Measurements from ENCODE around the gene PLOD3. TPM values are rescaled to one million over a fixed set of nuclear protein-coding genes. Genes with fewer than 3 reads are reported as not detected.

The PLOD3 gene
- total and polyA plus RNA-seq, 9 of the 15 experiments (the other 6 are each of a cell fraction or from before 2014, with no cell fraction given) = 2.8 to 101 (median 30.9) TPM

GRCh38 chr7:101165075-101165957 lies 52.1 kb downstream of the PLOD3 start, which contains the start of gene VGF (continued):
- TF ChIP-seq KDM4B (IDR thresholded peaks at IDR 0.05; ENCODE audit: borderline replicate concordance in 2 of 2, low read depth in 1 of 2) (0 out of 4 replicates have a peak, but pooled peaks of 1 of the 2 experiments have one; percentile 55), RBM22 (IDR thresholded peaks at IDR 0.05; ENCODE audit: low read depth, low read length, poor library complexity, severe bottlenecking) (peak; percentile 64), GMEB1 (CRISPR knock-in tag; IDR thresholded peaks at IDR 0.05) (peak; percentile 67), ZNF551 (CRISPR knock-in tag; IDR thresholded peaks at IDR 0.05) (no peak), SRSF7 (optimal IDR thresholded peaks at IDR 0.05; ENCODE audit: low read depth, low read length) (no peak), CREB3L1 (IDR thresholded peaks at IDR 0.05; ENCODE audit: borderline replicate concordance, low read depth) (no peak), TOE1 (IDR thresholded peaks at IDR 0.05; ENCODE audit: borderline replicate concordance) (peak; percentile 96), TOE1 (CRISPR knock-in tag; IDR thresholded peaks at IDR 0.05; ENCODE audit: borderline replicate concordance, low read depth) (peak; percentile 97; the same call in 1 of the 2 replicates), ZNF134 (CRISPR knock-in tag; conservative IDR thresholded peaks at IDR 0.05) (no peak), DMBX1 (CRISPR knock-in tag; IDR thresholded peaks at IDR 0.05; ENCODE audit: borderline replicate concordance) (peak; percentile 88; the same call in 1 of the 2 replicates), ZNF197 (CRISPR knock-in tag; IDR thresholded peaks at IDR 0.05; ENCODE audit: low read depth) (peak; percentile 77), SMARCB1 (IDR thresholded peaks at IDR 0.05; ENCODE audit: insufficient read length, low read depth) (no peak), CHCHD3 (CRISPR knock-in tag; IDR thresholded peaks at IDR 0.05) (no peak), NCOA6 (IDR thresholded peaks at IDR 0.05) (peak; percentile 75), E2F4 (CRISPR knock-in tag; IDR thresholded peaks at IDR 0.05; ENCODE audit: low read depth) (peak; percentile 92), KLF16 (IDR thresholded peaks at IDR 0.05) (peak; percentile 13; the same call in 1 of the 2 replicates), ZNF274 (IDR thresholded peaks at IDR 0.05; ENCODE audit: borderline replicate concordance, low read depth, low read length) (no peak), ZNF124 (CRISPR knock-in tag; IDR thresholded peaks at IDR 0.05) (0 out of 2 replicates have a peak, but pooled peaks have one; percentile 63), MITF (IDR thresholded peaks at IDR 0.05) (peak; percentile 83), CEBPB (tag; IDR thresholded peaks at IDR 0.05) (no peak)
- TF ChIP-seq, protein P1, sequence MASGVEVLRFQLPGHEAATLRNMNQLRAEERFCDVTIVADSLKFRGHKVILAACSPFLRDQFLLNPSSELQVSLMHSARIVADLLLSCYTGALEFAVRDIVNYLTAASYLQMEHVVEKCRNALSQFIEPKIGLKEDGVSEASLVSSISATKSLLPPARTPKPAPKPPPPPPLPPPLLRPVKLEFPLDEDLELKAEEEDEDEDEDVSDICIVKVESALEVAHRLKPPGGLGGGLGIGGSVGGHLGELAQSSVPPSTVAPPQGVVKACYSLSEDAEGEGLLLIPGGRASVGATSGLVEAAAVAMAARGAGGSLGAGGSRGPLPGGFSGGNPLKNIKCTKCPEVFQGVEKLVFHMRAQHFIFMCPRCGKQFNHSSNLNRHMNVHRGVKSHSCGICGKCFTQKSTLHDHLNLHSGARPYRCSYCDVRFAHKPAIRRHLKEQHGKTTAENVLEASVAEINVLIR (CRISPR knock-in tag; IDR thresholded peaks at IDR 0.05) = peak; percentile 73

Measured in K562 (cell line).